Stomach (tissue), 9 donors: ENCODE measurements around the gene ANK2. TPM values are rescaled to one million over a fixed set of nuclear protein-coding genes. Genes with fewer than 3 reads are reported as not detected.
A peak's percentile ranks its signal among the peaks of the same experiment; 100 is the strongest.

ENCODE experiments used
- DNase-seq, 2 donors: peaks; one replicate each; pipeline versions ENCODE4 v3.0.0 to v3.0.0-alpha.2; 2013 to 2019
- H3K27ac ChIP-seq, 5 donors: fragments of 200-600 bp in 4 of 5; sonication (generic) in 4 of 5; one replicate each; pipeline ENCODE4 v1.5.1; 2013 to 2019; ENCODE audit warnings: mild to moderate bottlenecking in 1 of 5, moderate library complexity in 1 of 5
- H3K27me3 ChIP-seq, 3 donors: fragments of 200-600 bp; sonication (generic); one replicate each; pipeline ENCODE4 v1.5.1; 2017 to 2019; ENCODE audit warnings: mixed run types in 1 of 3
- H3K36me3 ChIP-seq, 4 donors: fragments of 200-600 bp; sonication (generic); 1 replicate in 3 of 4; 2 replicates in 1 of 4; pipeline ENCODE4 v1.5.1; 2016 to 2019
- H3K4me1 ChIP-seq, 4 donors: fragments of 200-600 bp; sonication (generic); one replicate each; pipeline ENCODE4 v1.5.1; 2016 to 2019
- H3K4me3 ChIP-seq, 4 donors: fragments of 200-600 bp; sonication (generic) in 3 of 4; one replicate each; pipeline ENCODE4 v1.5.1; 2016 to 2019; ENCODE audit warnings: mild to moderate bottlenecking in 1 of 4
- H3K9me3 ChIP-seq, 4 donors: fragments of 200-600 bp; sonication (generic); one replicate each; pipeline ENCODE4 v1.5.1; 2016 to 2019
- EP300 ChIP-seq: sonication (generic); formaldehyde crosslinking; IDR thresholded peaks from one replicate; pipeline ENCODE4 v1.6.1; 2017; ENCODE audit warnings: antibody characterized with exemption
- POLR2A ChIP-seq, 4 donors: fragments of 450-650 bp; IDR thresholded peaks; one replicate each; pipeline ENCODE4 v1.6.1; 2016; ENCODE audit warnings: antibody characterized with exemption in 4 of 4, control low read depth in 2 of 4, mild to moderate bottlenecking in 1 of 4, moderate library complexity in 1 of 4
- POLR2AphosphoS5 ChIP-seq, 3 donors: sonication (generic); formaldehyde crosslinking; IDR thresholded peaks; one replicate each; pipeline ENCODE4 v1.6.1; 2016; ENCODE audit warnings: antibody characterized with exemption in 3 of 3
- WGBS, 5 donors: extraction: QIAGEN DNeasy Blood & Tissue Kit in 3 of 5; methylation state at CpG; one replicate each; pipeline versions ENCODE4 v1.1.5 to v1.1.7; 2013 to 2018; 5-methylcytosine and 5-hydroxymethylcytosine counted together
- intact Hi-C: fragments of 100-400 bp; cut with DNase I; formaldehyde crosslinking; loops from one replicate; pipeline ENCODE4 v1.15.1; 2023; ENCODE audit warnings: low total_unique reads
- polyA plus RNA-seq, 3 donors: library from polyadenylated mRNA; stranded (reverse); fragments of 200-250 nt; gene quantifications; one replicate each; pipeline ENCODE4 v1.2.3, GENCODE V29; 2013
- total RNA-seq, 5 donors: library from RNA; depleted of rRNA; stranded (reverse); fragments of >200 nt; gene quantifications; one replicate each; pipeline versions ENCODE4 v1.1.0 to v1.2.3, GENCODE V29; 2014 to 2016
- TF ChIP-seq, protein P1 (sequence below), 7 experiments: fragments of 450-650 bp in 4 of 7; fragments of 200-600 bp in 3 of 7; sonication (generic) in 3 of 7; IDR thresholded peaks; one replicate each; pipeline ENCODE4 v1.5.1; 2016 to 2019; ENCODE audit warnings: antibody characterized with exemption in 7 of 7, control low read depth in 2 of 7, mild to moderate bottlenecking in 1 of 7
- donor health status: healthy with polysubstance abuse.
- donor health status: Bipolar disorder and iron deficiency.
- donor health status: healthy.

The ANK2 gene
- total and polyA plus RNA-seq, 8 donors, result 1.9 to 123 (median 13.8) TPM

DNA sequence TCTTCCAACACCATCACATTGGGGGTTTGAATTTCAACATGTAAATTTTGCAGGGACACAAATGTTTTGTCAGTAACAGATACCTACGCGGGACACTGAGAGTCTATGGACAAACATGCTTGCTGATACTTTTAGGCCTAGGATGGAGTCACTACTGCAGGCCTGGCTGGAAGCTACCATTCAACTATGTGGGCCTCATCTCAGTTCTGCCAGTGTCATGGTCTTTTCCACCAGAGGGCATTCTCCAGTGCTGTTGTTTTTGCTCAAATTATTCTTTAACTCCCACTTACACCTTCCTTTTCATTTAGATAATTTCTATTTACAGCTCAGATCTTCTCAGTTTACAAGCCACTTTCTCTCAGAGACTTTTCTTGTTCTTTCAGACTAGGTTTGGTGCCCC is 7.0 kb upstream of the ANK2 start:
- H3K4me3 ChIP-seq, result no peak overlapping the region
- intact Hi-C loops, result no loop called here
- 38 to 46% (median 42%) methylated on average over 2 of the region's 2 CpGs for WGBS, 5 donors
- no peak for DNase-seq
- no peak overlapping the region for H3K27ac ChIP-seq
- H3K27me3 ChIP-seq, result no peaks in the 10 kb centered on the region
- H3K9me3 ChIP-seq, result no peaks in the 10 kb centered on the region
- TF ChIP-seq POLR2AphosphoS5 (IDR thresholded peaks at IDR 0.05), result no peak
- TF ChIP-seq EP300, result no peak
- TF ChIP-seq, protein P1, sequence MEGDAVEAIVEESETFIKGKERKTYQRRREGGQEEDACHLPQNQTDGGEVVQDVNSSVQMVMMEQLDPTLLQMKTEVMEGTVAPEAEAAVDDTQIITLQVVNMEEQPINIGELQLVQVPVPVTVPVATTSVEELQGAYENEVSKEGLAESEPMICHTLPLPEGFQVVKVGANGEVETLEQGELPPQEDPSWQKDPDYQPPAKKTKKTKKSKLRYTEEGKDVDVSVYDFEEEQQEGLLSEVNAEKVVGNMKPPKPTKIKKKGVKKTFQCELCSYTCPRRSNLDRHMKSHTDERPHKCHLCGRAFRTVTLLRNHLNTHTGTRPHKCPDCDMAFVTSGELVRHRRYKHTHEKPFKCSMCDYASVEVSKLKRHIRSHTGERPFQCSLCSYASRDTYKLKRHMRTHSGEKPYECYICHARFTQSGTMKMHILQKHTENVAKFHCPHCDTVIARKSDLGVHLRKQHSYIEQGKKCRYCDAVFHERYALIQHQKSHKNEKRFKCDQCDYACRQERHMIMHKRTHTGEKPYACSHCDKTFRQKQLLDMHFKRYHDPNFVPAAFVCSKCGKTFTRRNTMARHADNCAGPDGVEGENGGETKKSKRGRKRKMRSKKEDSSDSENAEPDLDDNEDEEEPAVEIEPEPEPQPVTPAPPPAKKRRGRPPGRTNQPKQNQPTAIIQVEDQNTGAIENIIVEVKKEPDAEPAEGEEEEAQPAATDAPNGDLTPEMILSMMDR (IDR thresholded peaks at IDR 0.05), result no peak
- no peak for TF ChIP-seq POLR2A (IDR thresholded peaks at IDR 0.05)
- H3K4me1 ChIP-seq, result no peaks in the 10 kb centered on the region
- H3K36me3 ChIP-seq, result no peaks in the 10 kb centered on the region

DNA sequence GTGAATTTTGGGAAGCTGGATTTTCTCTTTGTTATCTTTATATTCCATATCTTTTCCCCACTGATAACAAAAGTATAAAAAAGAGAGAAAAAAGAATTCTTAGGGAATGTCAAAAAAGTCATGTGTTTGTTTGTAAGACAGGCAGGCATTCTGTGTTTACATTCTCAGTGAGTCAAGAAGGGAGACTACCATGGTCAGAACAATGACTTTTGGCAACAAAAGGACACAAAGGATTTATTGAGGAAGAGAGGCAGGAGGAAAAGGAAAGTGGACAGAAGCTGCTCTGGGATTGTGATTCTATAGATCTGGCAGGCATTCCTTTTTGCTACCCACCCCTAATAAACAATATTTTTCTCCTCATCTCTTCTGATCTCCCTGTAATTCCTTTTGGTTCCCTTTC is 5.9 kb upstream of the ANK2 start:
- Histone ChIP-seq H3K27me3 (no peaks in the 10 kb centered on the region), H3K4me3 (no peak overlapping the region), H3K27ac (no peak overlapping the region), H3K9me3 (no peaks in the 10 kb centered on the region), H3K36me3 (no peaks in the 10 kb centered on the region), H3K4me1 (no peaks in the 10 kb centered on the region)
- DNase-seq, result no peak
- TF ChIP-seq POLR2AphosphoS5 (IDR thresholded peaks at IDR 0.05) (no peak), POLR2A (IDR thresholded peaks at IDR 0.05) (no peak), EP300 (no peak)
- TF ChIP-seq, protein P1 (IDR thresholded peaks at IDR 0.05), result no peak
- intact Hi-C loops, result no loop called here

DNA sequence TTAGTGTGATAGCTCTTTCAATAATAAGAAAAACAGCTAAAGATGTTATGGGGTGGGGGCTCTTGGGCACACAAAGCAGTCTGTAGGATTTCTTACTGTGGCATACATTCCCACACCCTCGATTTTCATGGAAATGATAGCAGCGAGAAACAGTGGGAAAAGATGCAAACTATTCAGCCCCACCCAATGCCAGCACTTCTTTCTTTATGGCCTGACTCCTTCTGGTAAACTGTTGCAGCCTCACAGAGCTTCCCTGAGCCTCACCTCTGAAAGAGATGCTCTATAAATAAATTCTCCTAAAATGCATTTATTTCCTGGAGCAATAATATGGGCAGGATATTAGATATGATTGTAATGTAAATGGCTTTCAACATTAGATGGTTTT is 910 bp downstream of the ANK2 start:
- no peak for DNase-seq
- intact Hi-C loops, result no loop called here
- Histone ChIP-seq H3K27me3 (no peaks in the 10 kb centered on the region), H3K27ac (no peak overlapping the region), H3K36me3 (no peaks in the 10 kb centered on the region), H3K4me3 (peak overlapping the region in 1 of 4 donors; percentile 27), H3K9me3 (no peaks in the 10 kb centered on the region), H3K4me1 (no peaks in the 10 kb centered on the region)
- WGBS, 5 donors, result 12 to 23% (median 20%) methylated on average over 2 of the region's 2 CpGs
- TF ChIP-seq POLR2AphosphoS5 (IDR thresholded peaks at IDR 0.05), result no peak
- no peak for TF ChIP-seq EP300
- no peak for TF ChIP-seq POLR2A (IDR thresholded peaks at IDR 0.05)
- TF ChIP-seq, protein P1 (IDR thresholded peaks at IDR 0.05), result no peak

DNA sequence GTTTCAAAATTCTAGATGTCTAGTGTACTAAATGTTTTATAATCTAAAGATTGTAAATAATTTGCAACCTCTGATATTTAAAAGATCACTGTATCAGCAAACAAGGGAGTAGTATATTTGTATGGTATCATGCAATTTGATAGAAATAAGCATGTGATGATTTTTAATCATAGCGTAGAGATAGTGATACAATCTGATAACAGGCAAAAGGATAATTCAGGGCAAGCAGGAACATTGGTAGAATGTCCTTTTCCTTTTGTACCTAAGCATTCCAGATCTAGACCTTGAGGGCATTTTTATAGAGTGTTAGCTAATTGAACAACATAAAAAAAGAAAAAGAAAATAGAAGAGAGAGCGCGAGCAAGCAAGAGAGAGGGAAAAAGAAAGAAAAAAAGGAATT is 1.4 kb downstream of the ANK2 start:
- WGBS, 5 donors, result 80 to 93% (median 86%) methylated on average over 3 of the region's 3 CpGs
- TF ChIP-seq, protein P1 (IDR thresholded peaks at IDR 0.05), result no peak
- TF ChIP-seq EP300, result no peak
- TF ChIP-seq POLR2A (IDR thresholded peaks at IDR 0.05), result no peak
- TF ChIP-seq POLR2AphosphoS5 (IDR thresholded peaks at IDR 0.05), result no peak

More for the DNA sequence above, 1.4 kb downstream of the ANK2 start:
- Histone ChIP-seq H3K27me3 (no peaks in the 10 kb centered on the region), H3K36me3 (no peaks in the 10 kb centered on the region), H3K9me3 (no peaks in the 10 kb centered on the region), H3K27ac (no peak overlapping the region), H3K4me1 (no peaks in the 10 kb centered on the region), H3K4me3 (no peak overlapping the region)
- intact Hi-C loops, result no loop called here
- DNase-seq, result no peak
